Activated CD4-positive, CD25-positive, alpha-beta regulatory T cell treated with anti-CD3 and anti-CD28 coated beads, Interleukin-2, amount 50 U/mL, for 72 hours (primary cell): Measurements from ENCODE around the gene ADAMTSL1.
"Not testable (repeated sequence)": the region's sequence is repeated elsewhere in the genome, so short reads cannot be mapped to it uniquely, and the experiment has no call there.

ENCODE experiments used
- DNase-seq: peaks from one replicate; pipeline ENCODE4 v3.0.0; 2021

The ADAMTSL1 gene

GRCh38 chr9:18834740-18835361 lies 360.9 kb downstream of the ADAMTSL1 start:
- DNase-seq = no peak

- DNase-seq = no peak
These were observed 363.4 kb downstream of the ADAMTSL1 start for GRCh38 chr9:18837402-18837801.

DNA sequence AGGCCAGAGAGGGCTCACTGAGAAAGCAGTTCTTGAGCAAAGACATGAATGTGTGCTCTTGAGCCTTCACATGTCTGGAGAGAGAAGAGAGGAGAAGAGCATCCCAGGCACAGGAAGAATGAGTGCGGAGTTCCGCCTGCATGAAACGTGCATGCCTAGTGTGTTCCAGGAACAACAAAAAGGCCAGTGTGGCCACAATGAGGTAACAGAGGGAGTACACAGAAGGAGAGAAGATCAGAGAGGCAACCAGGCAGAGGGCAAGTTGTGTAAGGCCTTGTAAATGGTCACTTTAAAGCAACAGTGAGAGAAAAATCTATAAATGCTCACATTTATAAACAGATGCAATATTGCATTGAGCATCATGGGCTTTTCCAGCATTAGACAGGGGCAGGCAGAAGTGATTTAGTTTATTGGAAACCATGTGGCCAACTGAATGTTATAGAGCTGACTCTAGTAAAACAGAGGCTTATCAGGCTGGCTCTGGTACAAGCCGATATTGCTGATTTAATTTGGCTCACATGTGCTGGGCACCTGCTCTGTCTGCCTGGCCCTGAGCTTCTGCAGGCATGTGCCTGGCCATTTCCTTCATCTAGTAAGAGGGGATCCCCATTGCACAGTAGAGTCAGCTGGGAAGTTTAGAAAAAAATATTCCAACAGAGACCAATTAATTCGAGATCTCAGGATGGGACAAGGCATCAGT lies 373.8 kb downstream of the ADAMTSL1 start:
- DNase-seq = no peak

DNA sequence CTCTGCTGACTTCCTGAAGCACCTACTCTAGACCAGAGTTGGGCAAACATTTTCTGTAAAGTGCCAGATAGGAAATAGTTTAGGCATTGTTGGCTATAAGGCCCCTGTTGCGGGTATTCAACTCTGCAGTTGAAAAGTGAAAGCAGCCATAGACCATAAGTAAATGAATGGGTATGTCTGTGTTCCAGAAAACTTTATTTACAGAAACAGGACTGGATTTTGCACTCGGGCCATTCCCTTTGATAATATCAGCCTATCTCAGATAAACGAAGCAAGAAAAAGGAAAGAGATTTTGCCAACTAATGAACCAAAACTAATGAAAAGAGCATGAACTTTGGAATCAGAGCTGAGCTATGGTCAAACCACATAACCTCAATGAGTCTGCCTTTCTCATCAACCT lies 374.7 kb downstream of the ADAMTSL1 start:
- no peak for DNase-seq

DNA sequence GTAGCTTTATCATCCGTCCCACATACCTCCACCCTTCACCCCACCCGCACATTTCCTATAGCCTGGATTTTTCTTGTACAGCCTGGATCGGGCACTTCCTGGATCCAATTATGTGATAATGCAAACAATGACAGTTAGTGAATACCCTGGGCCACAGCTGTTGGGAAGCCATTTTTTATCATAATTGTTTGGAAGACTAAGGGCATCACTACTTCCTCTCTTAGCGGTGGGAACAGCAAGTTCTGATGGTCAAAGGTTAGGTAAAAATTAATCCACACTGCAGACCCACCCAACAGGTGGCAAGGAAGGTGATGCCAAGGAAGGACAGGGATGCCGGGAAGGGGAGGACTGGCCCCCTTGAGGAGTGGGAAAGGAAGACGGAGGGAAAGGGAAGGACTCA lies 375.3 kb downstream of the ADAMTSL1 start:
- DNase-seq = no peak

- DNase-seq = no peak
These were observed 376.1 kb downstream of the ADAMTSL1 start for GRCh38 chr9:18849890-18850677.

DNA sequence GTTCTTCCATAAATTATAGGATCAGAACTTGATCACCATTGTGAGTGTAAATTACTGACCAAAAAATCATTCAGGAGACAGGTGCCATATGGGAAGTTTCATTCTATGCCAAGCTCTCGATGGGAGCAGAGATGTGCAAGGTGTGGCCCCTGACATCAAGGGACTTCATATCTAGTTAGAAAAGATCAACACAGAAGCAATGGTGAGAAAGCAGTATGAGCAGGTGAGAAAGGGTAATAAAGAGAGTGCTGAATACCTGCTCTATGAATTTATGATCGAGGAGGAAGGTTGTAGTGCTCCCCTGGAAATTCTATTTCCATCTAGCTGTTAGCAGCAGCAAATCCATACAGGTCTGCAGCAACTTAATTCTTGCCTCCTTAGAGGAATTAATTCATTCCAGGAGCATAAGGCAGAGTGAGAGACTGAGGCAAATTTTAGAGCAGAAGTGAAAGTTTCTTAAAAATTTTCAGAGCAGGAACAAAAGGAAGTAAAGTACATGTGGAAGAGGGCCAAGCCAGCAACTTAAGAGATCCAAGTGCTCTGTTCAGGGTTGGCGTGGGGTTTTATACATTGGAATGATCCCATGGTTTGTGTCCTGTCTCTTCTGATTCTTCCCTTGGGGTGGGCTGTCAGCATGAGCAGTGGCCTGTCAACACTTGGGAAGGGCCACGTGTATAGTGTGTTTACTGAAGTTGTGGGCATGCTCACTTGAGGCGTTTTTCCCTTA lies 377.3 kb downstream of the ADAMTSL1 start:
- DNase-seq = no peak

DNA sequence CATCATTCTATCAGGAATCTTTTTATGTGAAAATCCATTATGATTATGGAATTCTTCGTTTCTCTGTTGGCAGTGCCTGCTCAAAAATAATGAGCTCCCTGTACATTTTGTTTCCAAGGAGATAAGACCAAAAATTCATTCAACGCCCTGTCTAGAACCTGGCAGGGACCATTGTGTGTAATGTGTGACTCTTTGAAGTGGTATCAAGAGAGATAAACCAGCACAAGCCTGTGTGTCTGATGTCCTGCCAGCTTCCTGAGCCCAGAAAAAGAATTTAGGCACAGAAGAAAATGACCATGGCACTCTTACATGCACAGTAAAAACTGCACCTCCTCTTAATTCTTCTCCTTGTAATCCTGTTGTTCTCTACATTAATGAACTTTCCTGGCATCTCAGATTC lies 381.7 kb downstream of the ADAMTSL1 start:
- no peak for DNase-seq

- DNase-seq = no peak
These were observed 383.4 kb downstream of the ADAMTSL1 start for GRCh38 chr9:18857334-18857733.

GRCh38 chr9:18857769-18858168 lies 383.8 kb downstream of the ADAMTSL1 start:
- no peak for DNase-seq

DNA sequence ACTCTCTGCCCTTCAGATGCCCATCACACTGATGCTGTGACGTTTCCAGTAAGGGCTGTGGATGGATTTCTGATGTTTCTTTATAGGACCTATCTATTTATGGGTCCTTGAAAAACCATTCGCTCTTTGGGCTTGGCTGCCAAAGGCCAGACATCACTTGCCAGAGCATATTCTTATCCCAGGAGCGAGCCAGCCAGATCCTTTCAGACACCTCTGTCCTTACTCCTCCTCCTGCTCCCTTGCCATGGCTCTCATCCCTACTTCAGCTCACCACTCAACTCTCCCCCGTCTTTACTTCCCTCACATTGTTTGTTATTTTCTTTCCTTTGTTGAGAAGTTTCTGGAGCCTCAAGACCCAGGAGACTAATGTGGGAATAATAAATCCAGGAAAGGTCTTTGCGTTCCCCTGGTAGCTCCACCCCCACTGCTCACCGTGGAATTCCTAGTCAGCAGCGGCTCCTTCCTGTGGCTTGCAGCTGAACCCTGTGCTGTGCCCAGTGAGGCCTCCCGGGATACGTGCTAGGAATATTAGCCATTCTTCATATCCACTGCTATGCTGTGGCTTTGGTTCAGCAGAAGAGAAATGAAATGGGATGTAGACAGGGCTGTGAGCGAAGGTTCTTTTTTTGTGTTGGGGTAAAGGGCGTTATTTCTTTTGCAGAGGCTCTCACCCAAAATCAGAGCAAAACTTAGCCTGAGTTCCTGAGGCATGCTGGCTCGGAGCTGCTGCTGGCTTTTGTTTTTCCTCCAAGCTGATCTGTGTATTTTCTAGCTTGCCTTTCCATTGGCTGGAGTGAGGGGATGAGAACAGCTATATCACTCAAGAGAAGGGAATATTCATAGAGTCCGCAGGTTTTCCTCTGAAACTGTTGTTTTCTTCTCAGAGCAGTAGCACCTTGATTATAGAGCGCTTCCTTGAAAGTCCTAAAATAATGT lies 387.9 kb downstream of the ADAMTSL1 start:
- DNase-seq = no peak

DNA sequence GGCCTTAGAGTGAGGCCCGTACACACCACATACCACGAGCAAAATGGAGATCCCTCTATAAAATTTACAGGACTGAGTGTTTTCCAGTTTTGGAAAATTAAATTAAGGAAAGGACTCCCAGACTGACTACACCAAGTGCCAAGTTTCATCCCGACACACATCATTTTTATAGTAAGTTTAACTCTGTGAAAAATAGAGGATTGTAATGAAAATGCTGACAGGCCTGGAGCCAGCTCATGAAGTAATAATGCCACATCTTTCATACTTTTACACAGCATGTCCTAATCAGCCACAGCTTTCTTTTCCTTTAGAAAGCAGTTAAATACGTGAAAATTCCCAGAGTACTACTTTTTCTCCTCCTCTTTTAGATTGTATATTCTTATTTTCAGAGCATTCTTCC lies 389.8 kb downstream of the ADAMTSL1 start:
- DNase-seq = no peak

DNA sequence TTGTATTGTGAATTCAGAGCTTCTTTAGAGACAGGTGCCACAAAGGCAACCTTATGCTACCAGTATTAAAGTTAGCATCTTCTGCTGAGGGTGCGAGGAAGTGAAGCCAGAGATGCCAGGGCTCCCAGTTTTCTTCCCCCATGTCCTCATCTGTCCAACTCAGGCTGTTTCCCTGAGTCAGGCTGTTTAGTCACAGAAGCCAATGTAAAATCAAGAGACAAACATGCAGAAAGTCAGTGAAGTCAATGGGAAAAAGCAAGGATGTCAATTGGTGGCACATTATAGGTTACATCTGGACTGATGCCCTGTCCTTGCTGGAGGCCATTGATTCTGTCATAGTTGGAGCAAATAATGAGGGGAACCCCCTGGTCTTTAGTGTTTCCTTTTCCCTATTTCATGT lies 390.6 kb downstream of the ADAMTSL1 start:
- no peak for DNase-seq

- no peak for DNase-seq
These were observed 391.6 kb downstream of the ADAMTSL1 start for GRCh38 chr9:18865542-18865941.

DNA sequence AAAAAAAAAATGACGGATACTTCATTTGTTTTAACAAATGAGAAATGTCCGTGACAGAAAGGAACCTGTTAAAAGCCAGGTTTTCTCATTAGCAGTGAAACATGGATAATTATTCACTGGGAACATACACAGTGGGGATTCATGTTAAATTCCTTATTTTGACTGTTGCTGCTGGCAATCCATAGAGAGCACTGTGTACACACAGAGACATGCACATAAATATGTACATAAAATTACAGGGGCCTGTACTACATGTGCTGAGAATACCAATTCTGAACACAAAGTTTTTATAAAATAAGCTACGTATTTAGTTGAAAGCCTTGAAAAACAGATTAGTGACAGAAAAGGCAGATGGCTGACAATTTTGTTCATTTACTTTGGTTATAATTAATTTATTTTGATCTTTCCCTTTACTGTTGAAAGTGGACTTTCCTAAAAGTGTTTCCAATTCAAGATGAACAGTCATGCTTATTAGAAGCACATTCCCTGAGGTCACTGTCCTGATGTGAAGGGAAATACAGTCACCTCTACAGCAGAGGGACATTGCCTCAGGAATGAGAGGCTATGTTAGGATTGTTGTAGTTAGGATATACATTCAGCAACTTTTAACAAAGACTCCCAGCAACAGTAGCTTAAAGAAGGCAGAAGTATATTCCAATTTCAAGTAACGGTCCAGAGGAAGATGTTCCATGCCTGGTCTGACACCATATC lies 392.3 kb downstream of the ADAMTSL1 start:
- no peak for DNase-seq

GRCh38 chr9:18869725-18870124 lies 395.8 kb downstream of the ADAMTSL1 start:
- no peak for DNase-seq

DNA sequence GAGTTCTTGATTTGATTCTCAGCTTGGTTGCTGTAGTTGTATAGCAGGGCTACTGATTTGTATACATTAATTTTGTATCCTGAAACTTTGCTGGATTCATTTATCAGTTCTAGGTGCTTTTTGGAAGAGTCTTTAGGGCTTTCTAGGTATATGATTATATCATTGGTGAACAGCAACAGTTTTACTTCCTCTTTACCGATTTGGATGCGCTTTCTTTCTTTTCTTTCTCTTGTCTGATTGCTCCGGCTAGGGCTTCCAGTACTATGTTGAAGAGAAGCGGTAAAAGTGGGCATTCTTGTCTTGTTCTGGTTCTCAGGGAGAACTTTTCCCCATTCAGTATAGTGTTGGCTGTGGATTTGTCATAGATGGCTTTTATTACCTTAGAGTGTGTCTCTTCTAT lies 400.1 kb downstream of the ADAMTSL1 start:
- DNase-seq = no peak

DNA sequence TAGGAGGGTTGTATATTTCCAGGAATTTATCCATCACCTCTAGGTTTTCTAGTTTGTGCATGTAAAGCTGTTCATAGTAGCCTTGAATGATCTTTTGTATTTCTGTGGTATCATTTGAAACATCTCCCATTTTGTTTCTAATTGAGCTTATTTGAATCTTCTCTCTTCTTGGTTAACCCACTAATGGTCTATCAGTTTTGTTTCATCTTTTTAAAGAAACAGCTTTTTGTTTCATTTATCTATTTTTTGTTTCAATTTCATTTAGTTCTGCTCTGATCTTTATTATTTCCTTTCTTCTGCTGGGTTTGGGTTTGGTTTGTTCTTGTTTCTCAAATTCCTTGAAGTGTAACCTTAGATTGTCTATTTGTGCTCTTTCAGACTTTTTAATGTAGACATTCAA lies 401.0 kb downstream of the ADAMTSL1 start:
- DNase-seq = not testable (repeated sequence)

DNA sequence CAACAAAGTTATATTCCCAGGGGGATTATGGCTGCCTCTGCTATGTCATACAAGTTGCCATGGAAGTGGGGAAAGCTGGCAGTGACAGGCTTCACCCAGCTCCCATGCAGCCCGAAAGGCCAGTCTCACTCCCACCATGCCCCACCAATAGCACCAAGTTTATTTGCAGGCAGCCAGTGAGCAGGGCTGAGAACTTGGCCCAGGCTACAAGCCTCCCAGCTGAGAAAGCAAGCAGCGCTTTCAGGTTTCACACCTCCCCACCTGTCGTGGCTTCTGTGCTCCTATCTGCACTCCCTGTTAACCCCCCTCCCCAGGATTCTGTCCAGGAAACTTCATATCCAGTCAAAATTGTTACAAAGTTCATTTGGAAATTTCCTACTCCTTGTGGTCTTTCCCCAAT lies 404.0 kb downstream of the ADAMTSL1 start:
- DNase-seq = no peak

GRCh38 chr9:18881758-18882157 lies 407.8 kb downstream of the ADAMTSL1 start:
- DNase-seq = no peak

DNA sequence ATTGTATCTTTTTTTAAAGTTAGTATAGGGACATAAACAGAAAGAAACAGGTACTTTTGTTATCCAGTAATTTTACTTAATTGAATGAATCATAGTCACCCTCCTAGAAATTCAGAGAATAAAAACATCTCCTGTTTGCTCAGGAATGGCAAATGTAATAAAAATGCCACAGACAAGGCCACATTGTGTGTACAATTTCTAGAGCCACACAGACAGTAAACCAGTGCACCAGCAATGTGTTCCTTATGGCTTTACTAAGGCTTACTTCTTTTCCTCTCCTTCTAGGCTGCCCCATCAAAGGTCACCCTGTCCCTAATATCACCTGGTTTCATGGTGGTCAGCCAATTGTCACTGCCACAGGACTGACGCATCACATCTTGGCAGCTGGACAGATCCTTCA lies 413.6 kb downstream of the ADAMTSL1 start:
- DNase-seq = no peak

- no peak for DNase-seq
These were observed 414.3 kb downstream of the ADAMTSL1 start for GRCh38 chr9:18888290-18888689.
